ENCODE results near the gene ABCC1. TPM values are rescaled to one million over a fixed set of nuclear protein-coding genes. Genes with fewer than 3 reads are reported as not detected.

Gene ABCC1
- total and polyA plus RNA-seq, 2 donors from 2014 or later: 4.6 to 29.7 TPM

DNA sequence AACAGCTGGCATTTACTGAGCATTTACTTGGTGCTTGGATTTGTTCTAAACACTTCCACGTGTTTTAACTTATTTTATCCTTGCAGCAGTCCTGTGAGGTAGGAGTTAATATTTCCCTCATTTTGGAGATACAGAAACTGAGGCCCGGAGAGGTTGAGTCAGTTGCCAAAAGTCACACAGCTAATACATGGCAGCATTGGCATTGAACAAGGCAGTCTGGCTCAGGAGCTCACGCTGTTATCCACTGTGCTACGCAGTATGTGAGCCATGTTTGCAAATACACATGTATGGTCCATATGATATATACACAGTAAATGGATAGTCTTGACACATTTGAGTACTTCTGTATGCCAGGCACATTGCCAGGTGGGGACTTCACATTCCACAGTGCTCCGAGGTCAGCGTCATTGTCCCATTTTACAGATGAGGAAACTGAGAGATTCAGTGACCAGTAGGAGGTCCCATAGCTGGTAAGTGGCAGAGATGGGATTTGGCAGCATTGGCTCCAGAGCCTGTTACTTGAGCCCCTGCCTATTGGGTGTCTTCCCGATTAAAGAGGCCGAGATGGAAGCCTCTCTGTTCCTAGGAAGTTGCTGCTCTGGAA, 163.1 kb downstream of the ABCC1 start:
- no peak for TF ChIP-seq CTCF (IDR thresholded peaks at IDR 0.05; ENCODE audit: borderline replicate concordance, extremely low read depth, insufficient read depth)
- no peaks in the 10 kb centered on the region for H3K9me3 ChIP-seq (ENCODE audit: control insufficient read depth in 2 of 3, insufficient read depth in 1 of 3, low read length in 3 of 3)
- H3K27ac ChIP-seq (ENCODE audit: low read depth in 2 of 2, low read length in 2 of 2): no peak overlapping the region
- H3K27me3 ChIP-seq (ENCODE audit: control insufficient read depth, insufficient read depth, low read length): no peaks in the 10 kb centered on the region
- no peak overlapping the region for H3K4me3 ChIP-seq (ENCODE audit: low read length in 3 of 3)
- no peak for DNase-seq
- peaks cover 6 to 20% (median 11%) of the 10 kb centered on the region in 3 donors for H3K36me3 ChIP-seq (ENCODE audit: control insufficient read depth in 2 of 3, insufficient read depth in 3 of 3, low read length in 3 of 3)
- FAIRE-seq: no peak
- no peaks in the 10 kb centered on the region for H3K4me1 ChIP-seq (ENCODE audit: control insufficient read depth in 2 of 3, insufficient read depth in 2 of 3, low read depth in 1 of 3, low read length in 3 of 3)
- intact Hi-C loops (cut with DNase I): no loop called here
- no peak overlapping the region for H3K9ac ChIP-seq (ENCODE audit: low read length in 3 of 3)

DNA sequence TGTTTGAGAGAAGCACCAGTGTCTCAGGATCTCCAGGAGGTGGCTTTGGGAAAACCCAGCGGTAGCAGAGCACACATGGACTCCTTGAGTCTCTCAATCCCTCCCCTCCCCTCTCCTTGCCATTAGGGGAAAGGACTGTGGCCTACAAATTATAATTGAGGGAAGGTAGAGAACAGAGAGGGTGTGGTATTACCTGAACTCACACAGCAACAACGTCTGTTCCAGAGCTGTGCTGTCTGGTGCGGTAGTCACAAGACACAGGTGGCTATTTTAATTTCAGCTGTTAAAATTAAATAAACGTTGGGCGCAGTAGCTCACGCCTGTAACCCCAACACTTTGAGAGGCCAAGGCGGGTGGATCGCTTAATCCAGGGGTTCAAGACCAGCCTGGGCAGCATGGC, 163.7 kb downstream of the ABCC1 start:
- no peak for FAIRE-seq

GRCh38 chr16:16116841-16117240, 167.4 kb downstream of the ABCC1 start:
- H3K27ac ChIP-seq (ENCODE audit: low read depth in 2 of 2, low read length in 2 of 2): no peak overlapping the region
- DNase-seq: no peak
- no peaks in the 10 kb centered on the region for H3K27me3 ChIP-seq (ENCODE audit: control insufficient read depth, insufficient read depth, low read length)
- H3K4me1 ChIP-seq (ENCODE audit: control insufficient read depth in 2 of 3, insufficient read depth in 2 of 3, low read depth in 1 of 3, low read length in 3 of 3): no peaks in the 10 kb centered on the region
- no peak overlapping the region for H3K9ac ChIP-seq (ENCODE audit: low read length in 3 of 3)
- no peak for TF ChIP-seq CTCF (IDR thresholded peaks at IDR 0.05; ENCODE audit: borderline replicate concordance, extremely low read depth, insufficient read depth)
- no peak for FAIRE-seq
- peaks cover 8 to 26% (median 13%) of the 10 kb centered on the region in 3 donors for H3K36me3 ChIP-seq (ENCODE audit: control insufficient read depth in 2 of 3, insufficient read depth in 3 of 3, low read length in 3 of 3)
- H3K9me3 ChIP-seq (ENCODE audit: control insufficient read depth in 2 of 3, insufficient read depth in 1 of 3, low read length in 3 of 3): no peaks in the 10 kb centered on the region
- intact Hi-C loops (cut with DNase I): no loop called here
- H3K4me3 ChIP-seq (ENCODE audit: low read length in 3 of 3): no peak overlapping the region

More for the DNA sequence above, 163.7 kb downstream of the ABCC1 start:
- no peak for TF ChIP-seq CTCF (IDR thresholded peaks at IDR 0.05; ENCODE audit: borderline replicate concordance, extremely low read depth, insufficient read depth)
- DNase-seq: no peak
- Histone ChIP-seq H3K36me3 (ENCODE audit: control insufficient read depth in 2 of 3, insufficient read depth in 3 of 3, low read length in 3 of 3) (peaks cover 8 to 24% (median 12%) of the 10 kb centered on the region in 3 donors), H3K4me3 (ENCODE audit: low read length in 3 of 3) (no peak overlapping the region), H3K27ac (ENCODE audit: low read depth in 2 of 2, low read length in 2 of 2) (no peak overlapping the region), H3K27me3 (ENCODE audit: control insufficient read depth, insufficient read depth, low read length) (no peaks in the 10 kb centered on the region), H3K9me3 (ENCODE audit: control insufficient read depth in 2 of 3, insufficient read depth in 1 of 3, low read length in 3 of 3) (no peaks in the 10 kb centered on the region), H3K9ac (ENCODE audit: low read length in 3 of 3) (no peak overlapping the region), H3K4me1 (ENCODE audit: control insufficient read depth in 2 of 3, insufficient read depth in 2 of 3, low read depth in 1 of 3, low read length in 3 of 3) (no peaks in the 10 kb centered on the region)
- intact Hi-C loops (cut with DNase I): no loop called here

GRCh38 chr16:16118337-16118736, 168.9 kb downstream of the ABCC1 start:
- Histone ChIP-seq H3K4me1 (ENCODE audit: control insufficient read depth in 2 of 3, insufficient read depth in 2 of 3, low read depth in 1 of 3, low read length in 3 of 3) (no peaks in the 10 kb centered on the region), H3K27ac (ENCODE audit: low read depth in 2 of 2, low read length in 2 of 2) (no peak overlapping the region), H3K9ac (ENCODE audit: low read length in 3 of 3) (no peak overlapping the region), H3K36me3 (ENCODE audit: control insufficient read depth in 2 of 3, insufficient read depth in 3 of 3, low read length in 3 of 3) (peaks cover 4 to 17% (median 7%) of the 10 kb centered on the region in 3 donors), H3K27me3 (ENCODE audit: control insufficient read depth, insufficient read depth, low read length) (no peaks in the 10 kb centered on the region), H3K9me3 (ENCODE audit: control insufficient read depth in 2 of 3, insufficient read depth in 1 of 3, low read length in 3 of 3) (no peaks in the 10 kb centered on the region), H3K4me3 (ENCODE audit: low read length in 3 of 3) (no peak overlapping the region)
- DNase-seq (no peak), FAIRE-seq (no peak)
- intact Hi-C loops (cut with DNase I): no loop called here
- TF ChIP-seq CTCF (IDR thresholded peaks at IDR 0.05; ENCODE audit: borderline replicate concordance, extremely low read depth, insufficient read depth): no peak

Data from kidney (tissue), 14 donors.